GM13977 (cell line): ENCODE data around the gene DGAT2.

Experiments
- DNase-seq: peaks from one replicate; pipeline ENCODE4 v3.0.0; 2012; ENCODE audit warnings: low spot score
- CTCF ChIP-seq: IDR thresholded peaks from 2 replicates; pipeline ENCODE4 v1.5.1; 2012; ENCODE audit warnings: mild to moderate bottlenecking, control low read depth; ENCODE audit not compliant: insufficient read depth; ENCODE audit errors: extremely low read depth, missing control alignments
- in situ Hi-C: fragments of 300-500 bp; cut with MboI; formaldehyde crosslinking; loops from one replicate; pipeline ENCODE4 v1.12.0; 2022; ENCODE audit warnings: low sequenced_read_pairs, low pct_unique_long_range_greater_than_20kb, mixed read lengths, inconsistent platforms; ENCODE audit not compliant: unreplicated experiment

The DGAT2 gene

GRCh38 chr11:75725547-75726320 is 42.8 kb upstream of the DGAT2 start:
- TF ChIP-seq CTCF: no peak
- in situ Hi-C loops: no loop called here

GRCh38 chr11:75728992-75729391 is 39.6 kb upstream of the DGAT2 start:
- no peak for TF ChIP-seq CTCF
- in situ Hi-C loops: no loop called here
- no peak for DNase-seq

More at GRCh38 chr11:75725547-75726320, 42.8 kb upstream of the DGAT2 start:
- no peak for DNase-seq

GRCh38 chr11:75731095-75731494 is 37.5 kb upstream of the DGAT2 start:
- DNase-seq: no peak
- in situ Hi-C loops: no loop called here
- TF ChIP-seq CTCF: no peak

- DNase-seq: no peak
- no peak for TF ChIP-seq CTCF
- in situ Hi-C loops: no loop called here
These were observed 35.5 kb upstream of the DGAT2 start for GRCh38 chr11:75733071-75733430.

GRCh38 chr11:75733431-75734107 is 35.0 kb upstream of the DGAT2 start:
- in situ Hi-C loops: no loop called here
- DNase-seq: no peak
- no peak for TF ChIP-seq CTCF

GRCh38 chr11:75734491-75735180 is 33.9 kb upstream of the DGAT2 start:
- in situ Hi-C loops: no loop called here

More at GRCh38 chr11:75734491-75735180, 33.9 kb upstream of the DGAT2 start:
- DNase-seq: no peak
- no peak for TF ChIP-seq CTCF
